Loucy (cell line): Measurements from ENCODE around the gene VANGL2.

Experiments
- CTCF ChIP-seq: fragments of 200-600 bp; sonication (generic); conservative IDR thresholded peaks from 2 replicates; pipeline ENCODE4 v1.5.1; 2014; ENCODE audit warnings: mild to moderate bottlenecking, antibody characterized with exemption, low read length
- EZH2phosphoT487 ChIP-seq: fragments of 200-600 bp; IDR thresholded peaks from 2 replicates; pipeline ENCODE4 v1.6.1; 2018; ENCODE audit warnings: antibody characterized with exemption, mild to moderate bottlenecking, moderate library complexity, borderline replicate concordance

DNA sequence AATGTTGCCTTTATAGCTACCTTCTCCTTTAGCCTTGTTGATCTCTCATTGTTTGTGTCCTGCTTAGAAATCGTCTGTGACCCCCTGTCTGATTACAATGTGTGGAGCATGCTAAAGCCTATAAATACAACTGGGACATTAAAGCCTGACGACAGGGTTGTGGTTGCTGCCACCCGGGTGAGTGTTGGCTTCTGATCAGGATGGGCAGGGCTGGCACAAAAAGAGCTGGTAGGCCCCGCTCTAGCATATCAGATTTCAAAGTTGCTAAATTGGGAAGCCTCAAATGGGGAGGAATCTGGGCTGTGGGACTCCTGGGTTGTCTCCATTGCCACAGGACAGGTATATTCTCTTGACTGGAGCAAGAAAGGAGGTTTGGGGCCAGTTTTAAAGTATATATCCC, 48.7 kb upstream of the VANGL2 start:
- TF ChIP-seq EZH2phosphoT487 (no peak), CTCF (no peak)
